ENCODE data around the gene KHSRP.

Gene KHSRP

DNA sequence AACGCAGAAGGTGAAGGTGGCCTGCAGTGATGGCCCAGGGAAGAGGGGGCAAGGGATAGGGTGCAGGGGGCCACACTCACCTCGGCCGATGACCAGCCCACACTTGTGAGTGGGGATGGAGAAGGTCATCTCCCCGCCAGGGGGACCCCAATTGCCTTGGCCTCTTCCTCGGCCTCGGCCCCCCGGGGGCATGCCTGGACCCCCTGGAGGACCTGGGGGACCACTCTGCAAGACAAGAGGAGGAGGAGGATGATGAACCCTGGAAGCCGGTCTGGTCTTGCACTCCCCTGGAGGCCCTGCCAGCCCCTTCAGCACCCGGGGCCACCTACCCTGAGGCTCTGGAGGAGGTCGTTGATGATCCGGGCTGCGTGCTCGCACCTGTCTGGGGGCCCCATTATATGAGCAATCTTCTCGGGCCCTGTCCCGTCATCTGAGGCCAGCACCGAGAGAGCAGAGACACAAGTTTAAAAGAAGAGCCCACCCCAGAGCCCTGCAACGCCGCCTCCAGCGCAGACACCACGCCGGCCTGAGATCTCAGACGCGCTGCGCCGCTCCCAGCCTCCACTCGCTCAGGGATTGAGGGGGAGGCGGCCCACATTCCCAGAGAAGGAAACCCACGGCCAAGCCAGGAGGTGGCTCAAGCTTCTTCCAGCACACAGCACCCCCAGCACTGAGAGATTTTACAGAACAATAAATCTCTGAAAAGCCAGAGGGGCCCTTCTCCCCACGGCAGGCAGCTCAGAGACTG, 7.8 kb downstream of the KHSRP start:
- TF ChIP-seq ELF4 (IDR thresholded peaks at IDR 0.05), result no peak
- TF ChIP-seq FOXA1 (IDR thresholded peaks at IDR 0.05), result no peak
- no peak for TF ChIP-seq FOXK2 (IDR thresholded peaks at IDR 0.05)
- no peak for TF ChIP-seq LEF1 (IDR thresholded peaks at IDR 0.05; ENCODE audit: borderline replicate concordance)
- TF ChIP-seq ZNF384 (IDR thresholded peaks at IDR 0.05), result no peak
- TF ChIP-seq SP1 (IDR thresholded peaks at IDR 0.05), result no peak
- TF ChIP-seq L3MBTL2 (conservative IDR thresholded peaks at IDR 0.05), result no peak
- no peak for TF ChIP-seq FOXM1 (IDR thresholded peaks at IDR 0.05; ENCODE audit: borderline replicate concordance)
- TF ChIP-seq TARDBP (IDR thresholded peaks at IDR 0.05), result no peak
- TF ChIP-seq BHLHE40 (IDR thresholded peaks at IDR 0.05; ENCODE audit: borderline replicate concordance), result no peak
- no peak for TF ChIP-seq NFRKB (IDR thresholded peaks at IDR 0.05)
- TF ChIP-seq HDGF (IDR thresholded peaks at IDR 0.05; ENCODE audit: borderline replicate concordance), result no peak
- TF ChIP-seq, protein P1, sequence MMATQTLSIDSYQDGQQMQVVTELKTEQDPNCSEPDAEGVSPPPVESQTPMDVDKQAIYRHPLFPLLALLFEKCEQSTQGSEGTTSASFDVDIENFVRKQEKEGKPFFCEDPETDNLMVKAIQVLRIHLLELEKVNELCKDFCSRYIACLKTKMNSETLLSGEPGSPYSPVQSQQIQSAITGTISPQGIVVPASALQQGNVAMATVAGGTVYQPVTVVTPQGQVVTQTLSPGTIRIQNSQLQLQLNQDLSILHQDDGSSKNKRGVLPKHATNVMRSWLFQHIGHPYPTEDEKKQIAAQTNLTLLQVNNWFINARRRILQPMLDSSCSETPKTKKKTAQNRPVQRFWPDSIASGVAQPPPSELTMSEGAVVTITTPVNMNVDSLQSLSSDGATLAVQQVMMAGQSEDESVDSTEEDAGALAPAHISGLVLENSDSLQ (IDR thresholded peaks at IDR 0.05), result no peak
- no peak for TF ChIP-seq SUZ12 (IDR thresholded peaks at IDR 0.05)
- TF ChIP-seq CTBP1 (IDR thresholded peaks at IDR 0.05; ENCODE audit: borderline replicate concordance), result no peak
- TF ChIP-seq ARNT (IDR thresholded peaks at IDR 0.05), result no peak
- DNase-seq (ENCODE audit: extremely low spot score), result no peak
- ChIA-PET CTCF (no interaction called here), POLR2A (no interaction called here)

DNA sequence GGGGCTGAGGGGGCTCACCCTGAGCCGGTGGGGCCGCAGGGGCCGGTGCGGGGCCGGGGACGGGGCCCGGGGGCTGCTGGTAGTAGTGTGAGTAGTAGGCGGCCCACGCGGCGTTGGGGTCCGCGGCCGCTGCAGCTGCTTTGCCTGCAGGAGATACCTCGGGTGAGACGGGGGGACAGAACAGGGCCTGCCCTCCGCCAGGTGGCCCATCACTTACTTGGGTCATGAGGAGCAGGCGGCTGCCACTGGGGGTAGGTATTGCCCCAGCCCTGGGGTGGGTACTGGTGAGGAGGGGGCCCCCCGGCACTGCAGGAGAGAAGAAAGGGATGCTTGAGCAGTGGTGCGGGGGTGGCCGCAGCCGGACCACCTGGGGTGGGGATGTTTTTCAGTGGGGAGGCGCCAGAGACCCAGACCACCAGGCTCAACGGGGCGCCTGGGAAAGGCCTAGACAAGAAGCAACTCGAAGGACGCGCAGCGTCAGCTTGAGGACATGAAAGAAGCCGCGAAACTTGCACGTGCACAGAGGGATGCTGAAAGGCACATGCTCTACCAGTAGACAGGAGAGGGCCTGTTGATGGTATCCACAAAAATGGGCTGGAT, 8.9 kb downstream of the KHSRP start:
- no peak for TF ChIP-seq SUZ12 (IDR thresholded peaks at IDR 0.05)
- no peak for TF ChIP-seq NFRKB (IDR thresholded peaks at IDR 0.05)
- TF ChIP-seq FOXM1 (IDR thresholded peaks at IDR 0.05; ENCODE audit: borderline replicate concordance), result no peak
- no peak for TF ChIP-seq FOXK2 (IDR thresholded peaks at IDR 0.05)
- no peak for TF ChIP-seq BHLHE40 (IDR thresholded peaks at IDR 0.05; ENCODE audit: borderline replicate concordance)
- TF ChIP-seq SP1 (IDR thresholded peaks at IDR 0.05), result no peak
- no peak for TF ChIP-seq ZNF384 (IDR thresholded peaks at IDR 0.05)
- TF ChIP-seq TARDBP (IDR thresholded peaks at IDR 0.05), result no peak
- TF ChIP-seq ARNT (IDR thresholded peaks at IDR 0.05), result no peak
- TF ChIP-seq, protein P1 (IDR thresholded peaks at IDR 0.05), result no peak
- no peak for DNase-seq (ENCODE audit: extremely low spot score)
- ChIA-PET CTCF (no interaction called here), POLR2A (no interaction called here)

DNA sequence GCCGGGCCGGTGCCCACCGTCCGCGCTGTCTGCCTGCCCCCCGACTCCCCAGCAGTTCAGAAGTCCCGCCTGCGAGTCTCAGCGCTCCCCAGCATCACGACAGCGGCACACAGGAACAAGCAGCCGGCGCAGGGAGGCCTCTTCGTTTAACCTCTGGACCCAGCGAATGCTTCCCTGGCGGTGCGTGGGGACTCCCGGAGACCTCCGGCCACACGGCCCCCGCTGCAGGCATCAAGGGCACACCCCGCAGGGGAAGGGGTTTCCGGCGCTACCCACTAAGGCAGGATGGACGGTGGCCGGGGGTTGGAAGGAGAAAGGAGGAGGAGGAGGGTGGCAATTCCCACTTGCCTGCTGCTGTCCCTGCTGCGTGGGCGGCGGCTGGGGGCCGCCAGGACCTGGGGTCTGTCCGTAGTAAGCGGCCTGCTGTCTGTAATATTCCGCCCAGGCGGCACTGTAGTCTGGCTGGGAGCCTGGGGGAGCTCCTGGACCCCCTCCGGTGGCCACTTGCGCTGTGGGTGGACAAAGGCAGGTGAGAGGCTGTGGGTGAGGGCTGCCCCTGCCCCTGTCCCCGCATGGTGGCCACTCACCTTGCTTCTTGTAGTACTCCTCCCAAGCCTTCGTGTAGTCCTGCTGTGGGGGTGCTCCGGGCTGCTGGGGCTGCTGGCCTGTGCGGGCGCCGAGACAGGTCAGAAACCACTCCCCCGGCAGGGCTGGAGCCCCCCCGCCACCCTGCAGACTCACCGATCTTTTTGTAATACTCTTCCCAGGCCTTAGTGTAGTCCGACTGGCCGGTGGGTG, 9.6 kb downstream of the KHSRP start:
- no peak for DNase-seq (ENCODE audit: extremely low spot score)
- no peak for TF ChIP-seq SP1 (IDR thresholded peaks at IDR 0.05)
- TF ChIP-seq BHLHE40 (IDR thresholded peaks at IDR 0.05; ENCODE audit: borderline replicate concordance), result no peak
- TF ChIP-seq CTBP1 (IDR thresholded peaks at IDR 0.05; ENCODE audit: borderline replicate concordance), result no peak
- TF ChIP-seq FOXM1 (IDR thresholded peaks at IDR 0.05; ENCODE audit: borderline replicate concordance), result no peak
- no peak for TF ChIP-seq NFRKB (IDR thresholded peaks at IDR 0.05)
- TF ChIP-seq, protein P1 (IDR thresholded peaks at IDR 0.05), result no peak
- TF ChIP-seq L3MBTL2 (conservative IDR thresholded peaks at IDR 0.05), result no peak
- POLR2A ChIA-PET, result no interaction called here
- CTCF ChIA-PET, result no interaction called here

- ChIA-PET POLR2A (no interaction called here), CTCF (interaction anchor here (0.7 kb wide), 1 partner anchor 1247 kb away, joined by 3 read pairs; no protein-coding TSS in a partner anchor)
- TF ChIP-seq ARNT (IDR thresholded peaks at IDR 0.05) (no peak), ELF4 (IDR thresholded peaks at IDR 0.05) (no peak)
- no peak for DNase-seq (ENCODE audit: extremely low spot score)
Measured at GRCh38 chr19:6413721-6414643, 10.6 kb downstream of the KHSRP start.

GRCh38 chr19:6413291-6413690, 11.3 kb downstream of the KHSRP start:
- TF ChIP-seq FOXA1 (IDR thresholded peaks at IDR 0.05) (no peak), FOXK2 (IDR thresholded peaks at IDR 0.05) (no peak), TARDBP (IDR thresholded peaks at IDR 0.05) (no peak), ELF4 (IDR thresholded peaks at IDR 0.05) (no peak)
- CTCF ChIA-PET, result no interaction called here
- no peak for DNase-seq (ENCODE audit: extremely low spot score)
- POLR2A ChIA-PET, result no interaction called here
